Measurements from ENCODE around the gene RASSF5. TPM values are rescaled to one million over a fixed set of nuclear protein-coding genes. Genes with fewer than 3 reads are reported as not detected.
A peak's percentile ranks its signal among the peaks of the same experiment; 100 is the strongest.

RASSF5 gene
- total and polyA plus RNA-seq, 3 donors from 2014 or later: 4.3 to 8.4 (median 5.9) TPM

DNA sequence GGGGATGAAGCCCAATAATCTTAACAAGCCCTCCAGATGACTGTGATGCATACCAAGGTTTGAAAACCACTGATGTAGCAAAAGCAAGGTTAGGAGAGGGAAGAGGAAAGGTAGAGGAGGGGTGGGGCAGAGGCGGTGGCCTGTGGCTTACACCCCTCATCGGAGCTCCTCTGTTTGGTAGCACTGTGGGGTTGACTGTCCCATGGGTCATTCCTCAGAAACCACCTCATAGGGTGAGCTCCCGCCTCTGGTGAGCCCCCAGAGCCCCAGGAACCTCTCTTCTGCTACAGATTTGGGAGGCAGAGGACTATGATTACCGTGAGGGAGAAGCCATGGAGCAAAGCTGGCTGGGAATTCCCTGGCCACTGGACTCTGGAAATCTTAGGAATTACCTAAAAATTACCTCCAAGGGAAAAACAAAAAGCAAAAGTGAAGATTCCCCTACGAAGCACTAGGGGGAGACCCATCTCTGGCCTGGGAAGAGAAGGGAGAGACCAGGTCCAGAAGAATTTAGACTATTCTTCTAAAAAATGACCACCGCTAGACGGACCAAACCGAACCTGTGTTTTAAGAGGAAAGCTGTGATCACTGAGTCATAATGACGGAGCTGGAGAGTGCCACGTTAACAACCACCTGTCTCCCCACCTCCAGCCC lies 1.5 kb upstream of the RASSF5 start:
- 35 to 39% methylated on average over 10 of the region's 10 CpGs for WGBS, 2 donors
- Histone ChIP-seq H3K9me3 (no peaks in the 10 kb centered on the region), H3K36me3 (ENCODE audit: low read depth, missing control alignments) (no peaks in the 10 kb centered on the region), H3K27ac (no peak overlapping the region), H3K4me3 (no peak overlapping the region), H3K27me3 (no peaks in the 10 kb centered on the region), H3K4me1 (peaks cover 3% of the 10 kb centered on the region)
- DNase-seq: no peak
- intact Hi-C loops (cut with DNase I; ENCODE audit: low total_unique reads): no loop called here
- no peak for TF ChIP-seq POLR2A (IDR thresholded peaks at IDR 0.05)
- peak; percentile 16 to 60 (median 56) for TF ChIP-seq CTCF (IDR thresholded peaks at IDR 0.05)

GRCh38 chr1:206506405-206507283 lies 687 bp upstream of the RASSF5 start:
- peaks cover 3% of the 10 kb centered on the region for H3K4me1 ChIP-seq
- intact Hi-C loops (cut with DNase I; ENCODE audit: low total_unique reads): no loop called here
- no peaks in the 10 kb centered on the region for H3K27me3 ChIP-seq
- H3K9me3 ChIP-seq: no peaks in the 10 kb centered on the region
- H3K27ac ChIP-seq: no peak overlapping the region
- TF ChIP-seq POLR2A (IDR thresholded peaks at IDR 0.05) (no peak), CTCF (IDR thresholded peaks at IDR 0.05) (no peak)
- no peaks in the 10 kb centered on the region for H3K36me3 ChIP-seq (ENCODE audit: low read depth, missing control alignments)
- DNase-seq: no peak
- 13 to 17% methylated on average over 27 to 46 of the region's 48 CpGs for WGBS, 2 donors
- peak overlapping the region; percentile 59 to 66 for H3K4me3 ChIP-seq

GRCh38 chr1:206508130-206508889 lies 979 bp downstream of the RASSF5 start:
- 21 to 26% methylated on average over 11 to 15 of the region's 15 CpGs for WGBS, 2 donors
- intact Hi-C loops (cut with DNase I; ENCODE audit: low total_unique reads): no loop called here
- Histone ChIP-seq H3K4me1 (peaks cover 15% of the 10 kb centered on the region), H3K27me3 (no peaks in the 10 kb centered on the region), H3K4me3 (peak overlapping the region; percentile 59 to 66), H3K27ac (no peak overlapping the region), H3K9me3 (no peaks in the 10 kb centered on the region), H3K36me3 (ENCODE audit: low read depth, missing control alignments) (no peaks in the 10 kb centered on the region)
- DNase-seq: no peak
- TF ChIP-seq POLR2A (IDR thresholded peaks at IDR 0.05): no peak
- TF ChIP-seq CTCF (IDR thresholded peaks at IDR 0.05): no peak

GRCh38 chr1:206508956-206509355 lies 1.6 kb downstream of the RASSF5 start:
- WGBS, 2 donors: 27 to 30% methylated on average over 6 of the region's 6 CpGs
- Histone ChIP-seq H3K4me1 (peaks cover 19% of the 10 kb centered on the region), H3K36me3 (ENCODE audit: low read depth, missing control alignments) (no peaks in the 10 kb centered on the region), H3K27ac (no peak overlapping the region), H3K4me3 (peak overlapping the region in 1 of 2 donors; percentile 59), H3K27me3 (no peaks in the 10 kb centered on the region), H3K9me3 (no peaks in the 10 kb centered on the region)
- no peak for DNase-seq
- no peak for TF ChIP-seq POLR2A (IDR thresholded peaks at IDR 0.05)
- no peak for TF ChIP-seq CTCF (IDR thresholded peaks at IDR 0.05)
- intact Hi-C loops (cut with DNase I; ENCODE audit: low total_unique reads): no loop called here
